CD4-positive, alpha-beta T cell treated with Interleukin-1 beta for 1 hour (primary cell): Measurements from ENCODE around the gene CEP89.
A peak's percentile ranks its signal among the peaks of the same experiment; 100 is the strongest.

Source experiments
- DNase-seq, 2 donors: peaks; one replicate each; pipeline ENCODE4 v3.0.0-alpha.2; 2020 to 2022

Gene CEP89

GRCh38 chr19:32831611-32832010 lies 140.1 kb downstream of the CEP89 start:
- no peak for DNase-seq

- no peak for DNase-seq
Measured at GRCh38 chr19:32830231-32831014, 141.3 kb downstream of the CEP89 start.

GRCh38 chr19:32829345-32829896 lies 142.3 kb downstream of the CEP89 start:
- DNase-seq = no peak

- peak in 1 of 2 donors; percentile 1 for DNase-seq
Measured at GRCh38 chr19:32828643-32829344, 143.0 kb downstream of the CEP89 start.

- DNase-seq = no peak
Measured at GRCh38 chr19:32828139-32828538, 143.6 kb downstream of the CEP89 start.
